PC-9 (cell line): ENCODE results near the gene CDC42BPB.

Source experiments
- EZH2 ChIP-seq: fragments of 200-600 bp; sonication (generic); IDR thresholded peaks from 2 replicates; pipeline ENCODE4 v1.8.0; 2017; ENCODE audit warnings: antibody characterized with exemption, low read depth
- TF ChIP-seq, protein P1 (sequence below): fragments of 200-600 bp; sonication (generic); conservative IDR thresholded peaks from 2 replicates; pipeline ENCODE4 v1.6.1; 2017; ENCODE audit warnings: mixed run types, antibody characterized with exemption, mild to moderate bottlenecking, moderate library complexity

DNA sequence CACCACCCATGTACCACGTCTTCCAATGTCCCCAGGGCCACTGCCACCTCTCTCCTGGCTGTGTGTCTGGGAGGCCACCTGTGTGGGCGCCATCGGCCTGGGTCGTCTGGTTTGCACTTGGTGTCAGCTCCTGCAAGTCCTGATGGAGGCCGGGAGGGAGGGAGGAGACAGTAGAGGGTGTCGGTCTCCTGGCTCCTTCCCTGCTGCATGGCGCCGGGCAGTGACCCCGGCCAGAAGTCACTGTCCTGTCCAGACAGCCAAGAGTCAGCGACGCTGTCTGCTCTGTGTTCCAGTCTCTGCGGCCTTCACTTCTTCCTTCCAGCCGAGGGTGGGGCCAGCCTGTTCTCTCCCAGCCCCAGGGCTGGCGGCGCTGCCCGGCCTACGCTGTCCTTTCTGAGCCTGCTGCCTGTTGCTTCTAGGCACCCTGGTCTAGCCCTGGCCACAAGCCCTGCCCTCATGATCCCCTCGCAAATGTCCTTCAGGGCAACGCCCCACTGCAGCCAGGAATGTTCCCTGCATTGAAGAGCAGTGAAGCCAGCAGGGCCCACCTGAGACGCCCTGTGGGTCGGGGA, 13.7 kb upstream of the CDC42BPB start:
- TF ChIP-seq, protein P1, sequence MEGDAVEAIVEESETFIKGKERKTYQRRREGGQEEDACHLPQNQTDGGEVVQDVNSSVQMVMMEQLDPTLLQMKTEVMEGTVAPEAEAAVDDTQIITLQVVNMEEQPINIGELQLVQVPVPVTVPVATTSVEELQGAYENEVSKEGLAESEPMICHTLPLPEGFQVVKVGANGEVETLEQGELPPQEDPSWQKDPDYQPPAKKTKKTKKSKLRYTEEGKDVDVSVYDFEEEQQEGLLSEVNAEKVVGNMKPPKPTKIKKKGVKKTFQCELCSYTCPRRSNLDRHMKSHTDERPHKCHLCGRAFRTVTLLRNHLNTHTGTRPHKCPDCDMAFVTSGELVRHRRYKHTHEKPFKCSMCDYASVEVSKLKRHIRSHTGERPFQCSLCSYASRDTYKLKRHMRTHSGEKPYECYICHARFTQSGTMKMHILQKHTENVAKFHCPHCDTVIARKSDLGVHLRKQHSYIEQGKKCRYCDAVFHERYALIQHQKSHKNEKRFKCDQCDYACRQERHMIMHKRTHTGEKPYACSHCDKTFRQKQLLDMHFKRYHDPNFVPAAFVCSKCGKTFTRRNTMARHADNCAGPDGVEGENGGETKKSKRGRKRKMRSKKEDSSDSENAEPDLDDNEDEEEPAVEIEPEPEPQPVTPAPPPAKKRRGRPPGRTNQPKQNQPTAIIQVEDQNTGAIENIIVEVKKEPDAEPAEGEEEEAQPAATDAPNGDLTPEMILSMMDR: no peak
- no peak for TF ChIP-seq EZH2
